ENCODE data around the gene ADRB2.

The ADRB2 gene

GRCh38 chr5:148849461-148849860 lies 23.1 kb downstream of the ADRB2 start:
- ChIA-PET POLR2A (no interaction called here), CTCF (interaction anchor here (0.7 to 1.1 kb wide), 2 partner anchors 13 to 23 kb away, joined by 3 read pairs; partner anchors contain the start of gene ADRB2)
- no peak overlapping the region for H3K4me3 ChIP-seq (ENCODE audit: low read depth, low read length)
- no peak for TF ChIP-seq CTCF (IDR thresholded peaks at IDR 0.05; ENCODE audit: insufficient read depth, low read length, missing control alignments)
- DNase-seq (ENCODE audit: low read depth, low spot score): no peak

- H3K4me3 ChIP-seq (ENCODE audit: low read depth, low read length): no peak overlapping the region
- TF ChIP-seq CTCF (IDR thresholded peaks at IDR 0.05; ENCODE audit: insufficient read depth, low read length, missing control alignments): no peak
- no peak for DNase-seq (ENCODE audit: low read depth, low spot score)
- CTCF ChIA-PET: interaction anchor here (0.9 to 1.5 kb wide), 3 partner anchors 8 to 120 kb away, joined by 3 to 4 read pairs (median 3); no protein-coding TSS in a partner anchor
- POLR2A ChIA-PET: no interaction called here
Measured at GRCh38 chr5:148850836-148851235, 24.4 kb downstream of the ADRB2 start.

- H3K4me3 ChIP-seq (ENCODE audit: low read depth, low read length): no peak overlapping the region
- DNase-seq (ENCODE audit: low read depth, low spot score): no peak
- TF ChIP-seq CTCF (IDR thresholded peaks at IDR 0.05; ENCODE audit: insufficient read depth, low read length, missing control alignments): no peak
- ChIA-PET POLR2A (no interaction called here), CTCF (interaction anchor here (1.6 kb wide), 1 partner anchor 11 kb away, joined by 4 read pairs; no protein-coding TSS in a partner anchor)
Measured at GRCh38 chr5:148853868-148854267, 27.5 kb downstream of the ADRB2 start.

GRCh38 chr5:148855249-148856008 lies 29.0 kb downstream of the ADRB2 start:
- POLR2A ChIA-PET: no interaction called here
- no peak for TF ChIP-seq CTCF (IDR thresholded peaks at IDR 0.05; ENCODE audit: insufficient read depth, low read length, missing control alignments)
- H3K4me3 ChIP-seq (ENCODE audit: low read depth, low read length): no peak overlapping the region
- CTCF ChIA-PET: no interaction called here
- no peak for DNase-seq (ENCODE audit: low read depth, low spot score)

- DNase-seq (ENCODE audit: low read depth, low spot score): no peak
- no peak for TF ChIP-seq CTCF (IDR thresholded peaks at IDR 0.05; ENCODE audit: insufficient read depth, low read length, missing control alignments)
- H3K4me3 ChIP-seq (ENCODE audit: low read depth, low read length): no peak overlapping the region
- ChIA-PET POLR2A (no interaction called here), CTCF (interaction anchor here (0.6 kb wide), 1 partner anchor 1840 kb away, joined by 3 read pairs; no protein-coding TSS in a partner anchor)
Measured at GRCh38 chr5:148856009-148856367, 29.6 kb downstream of the ADRB2 start.

- CTCF ChIA-PET: interaction anchor here (0.6 kb wide), 1 partner anchor 1840 kb away, joined by 3 read pairs; no protein-coding TSS in a partner anchor
- TF ChIP-seq CTCF (IDR thresholded peaks at IDR 0.05; ENCODE audit: insufficient read depth, low read length, missing control alignments): no peak
- POLR2A ChIA-PET: no interaction called here
- no peak overlapping the region for H3K4me3 ChIP-seq (ENCODE audit: low read depth, low read length)
- no peak for DNase-seq (ENCODE audit: low read depth, low spot score)
Measured at GRCh38 chr5:148856424-148856823, 30.0 kb downstream of the ADRB2 start.
